Uterus (tissue), 4 donors: ENCODE measurements around the gene PDE4B. TPM values are rescaled to one million over a fixed set of nuclear protein-coding genes. Genes with fewer than 3 reads are reported as not detected.

Experiments used
- DNase-seq, 2 donors: peaks; one replicate each; pipeline ENCODE4 v3.0.0-alpha.2; 2019 to 2020
- H3K27ac ChIP-seq, 2 donors: fragments of 200-600 bp; sonication (generic); 1 replicate in 1 of 2; 2 replicates in 1 of 2; pipeline ENCODE4 v1.5.1; 2016 to 2018
- H3K27me3 ChIP-seq, 2 donors: fragments of 200-600 bp; sonication (generic); one replicate each; pipeline ENCODE4 v1.5.1; 2018 to 2019; ENCODE audit warnings: control low read depth in 1 of 2
- H3K36me3 ChIP-seq, 2 donors: fragments of 200-600 bp; sonication (generic); one replicate each; pipeline ENCODE4 v1.5.1; 2019; ENCODE audit warnings: control low read depth in 1 of 2
- H3K4me1 ChIP-seq, 2 donors: fragments of 200-600 bp; sonication (generic); one replicate each; pipeline ENCODE4 v1.5.1; 2018 to 2019; ENCODE audit warnings: control low read depth in 1 of 2
- H3K4me3 ChIP-seq, 2 donors: fragments of 200-600 bp; sonication (generic); 1 replicate in 1 of 2; 2 replicates in 1 of 2; pipeline ENCODE4 v1.5.1; 2018 to 2019; ENCODE audit warnings: mild to moderate bottlenecking in 1 of 2
- H3K9me3 ChIP-seq, 2 donors: fragments of 200-600 bp; sonication (generic); one replicate each; pipeline ENCODE4 v1.5.1; 2019; ENCODE audit warnings: control low read depth in 1 of 2
- POLR2A ChIP-seq, 2 donors: fragments of 450-650 bp; IDR thresholded peaks; one replicate each; pipeline ENCODE4 v1.6.1; 2016; ENCODE audit warnings: antibody characterized with exemption in 2 of 2, mild to moderate bottlenecking in 1 of 2, moderate library complexity in 1 of 2
- intact Hi-C: fragments of 100-400 bp; cut with DNase I; formaldehyde crosslinking; loops from one replicate; pipeline ENCODE4 v1.15.1; 2023; ENCODE audit warnings: low total_unique reads
- total RNA-seq, 4 donors: library from RNA; depleted of rRNA in 3 of 4; stranded (reverse); fragments of >200 nt in 3 of 4; gene quantifications; one replicate each; pipeline versions ENCODE4 v1.1.0 to v1.2.4, GENCODE V29; 2014 to 2023
- TF ChIP-seq, protein P1 (sequence below), 4 experiments: fragments of 200-600 bp in 2 of 4; fragments of 450-650 bp in 2 of 4; sonication (generic) in 2 of 4; IDR thresholded peaks; one replicate each; pipeline ENCODE4 v1.5.1; 2016 to 2019; ENCODE audit warnings: antibody characterized with exemption in 4 of 4, mild to moderate bottlenecking in 2 of 4, moderate library complexity in 1 of 4
- donor health status: DM: yes; HTN: yes; CAD: no.

The PDE4B gene
- total RNA-seq, 4 donors from 2014 or later, result 6.9 to 22.9 (median 17.8) TPM

DNA sequence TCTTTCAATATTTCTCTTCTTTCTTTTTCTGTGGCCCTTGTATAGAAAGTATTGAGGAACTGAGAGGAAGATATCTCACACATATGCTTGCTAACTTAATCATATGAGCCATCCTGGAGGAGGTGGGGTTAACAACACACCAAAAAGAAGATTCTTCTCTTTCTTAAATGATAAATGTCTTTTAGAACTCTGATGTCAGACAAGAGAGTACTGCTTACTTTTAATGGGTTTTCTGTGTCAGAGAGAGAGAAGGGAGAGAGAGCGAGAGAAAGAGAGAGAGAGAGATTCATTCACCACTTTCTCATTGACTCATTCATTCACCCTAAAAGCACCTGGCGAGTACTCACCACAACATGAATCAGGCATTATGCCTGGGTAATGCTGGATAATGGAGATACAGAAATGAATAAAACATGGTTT lies 490.9 kb downstream of the PDE4B start:
- no peaks in the 10 kb centered on the region for H3K36me3 ChIP-seq
- H3K4me1 ChIP-seq, result no peaks in the 10 kb centered on the region
- H3K27ac ChIP-seq, result no peak overlapping the region
- no peaks in the 10 kb centered on the region for H3K9me3 ChIP-seq
- intact Hi-C loops, result no loop called here
- no peak overlapping the region for H3K4me3 ChIP-seq
- H3K27me3 ChIP-seq, result no peaks in the 10 kb centered on the region
- no peak for DNase-seq
- no peak for TF ChIP-seq POLR2A (IDR thresholded peaks at IDR 0.05)

DNA sequence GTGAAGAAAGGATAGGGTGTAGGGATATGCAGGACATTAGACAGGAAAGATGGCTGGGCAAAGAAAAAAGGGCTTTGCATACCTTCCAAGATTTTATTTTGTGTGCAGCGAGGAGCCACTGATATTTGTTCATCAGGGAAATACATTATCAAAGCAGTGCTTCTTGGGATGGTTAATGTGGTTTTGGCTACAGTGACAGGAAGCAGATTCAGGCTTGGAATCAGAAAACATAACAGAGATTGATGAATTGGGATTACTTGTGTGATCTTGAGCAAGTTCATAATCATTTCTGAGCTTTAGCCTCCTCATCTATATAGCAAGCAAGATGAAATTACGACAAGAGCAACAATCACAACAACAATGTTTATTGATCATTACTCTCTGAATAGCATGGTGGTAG lies 492.1 kb downstream of the PDE4B start:
- H3K27me3 ChIP-seq, result no peaks in the 10 kb centered on the region
- H3K27ac ChIP-seq, result no peak overlapping the region
- no peak for TF ChIP-seq POLR2A (IDR thresholded peaks at IDR 0.05)
- TF ChIP-seq, protein P1, sequence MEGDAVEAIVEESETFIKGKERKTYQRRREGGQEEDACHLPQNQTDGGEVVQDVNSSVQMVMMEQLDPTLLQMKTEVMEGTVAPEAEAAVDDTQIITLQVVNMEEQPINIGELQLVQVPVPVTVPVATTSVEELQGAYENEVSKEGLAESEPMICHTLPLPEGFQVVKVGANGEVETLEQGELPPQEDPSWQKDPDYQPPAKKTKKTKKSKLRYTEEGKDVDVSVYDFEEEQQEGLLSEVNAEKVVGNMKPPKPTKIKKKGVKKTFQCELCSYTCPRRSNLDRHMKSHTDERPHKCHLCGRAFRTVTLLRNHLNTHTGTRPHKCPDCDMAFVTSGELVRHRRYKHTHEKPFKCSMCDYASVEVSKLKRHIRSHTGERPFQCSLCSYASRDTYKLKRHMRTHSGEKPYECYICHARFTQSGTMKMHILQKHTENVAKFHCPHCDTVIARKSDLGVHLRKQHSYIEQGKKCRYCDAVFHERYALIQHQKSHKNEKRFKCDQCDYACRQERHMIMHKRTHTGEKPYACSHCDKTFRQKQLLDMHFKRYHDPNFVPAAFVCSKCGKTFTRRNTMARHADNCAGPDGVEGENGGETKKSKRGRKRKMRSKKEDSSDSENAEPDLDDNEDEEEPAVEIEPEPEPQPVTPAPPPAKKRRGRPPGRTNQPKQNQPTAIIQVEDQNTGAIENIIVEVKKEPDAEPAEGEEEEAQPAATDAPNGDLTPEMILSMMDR (IDR thresholded peaks at IDR 0.05), result no peak
- H3K4me3 ChIP-seq, result no peak overlapping the region
- H3K4me1 ChIP-seq, result no peaks in the 10 kb centered on the region
- intact Hi-C loops, result no loop called here
- no peaks in the 10 kb centered on the region for H3K36me3 ChIP-seq
- no peak for DNase-seq
- no peaks in the 10 kb centered on the region for H3K9me3 ChIP-seq

DNA sequence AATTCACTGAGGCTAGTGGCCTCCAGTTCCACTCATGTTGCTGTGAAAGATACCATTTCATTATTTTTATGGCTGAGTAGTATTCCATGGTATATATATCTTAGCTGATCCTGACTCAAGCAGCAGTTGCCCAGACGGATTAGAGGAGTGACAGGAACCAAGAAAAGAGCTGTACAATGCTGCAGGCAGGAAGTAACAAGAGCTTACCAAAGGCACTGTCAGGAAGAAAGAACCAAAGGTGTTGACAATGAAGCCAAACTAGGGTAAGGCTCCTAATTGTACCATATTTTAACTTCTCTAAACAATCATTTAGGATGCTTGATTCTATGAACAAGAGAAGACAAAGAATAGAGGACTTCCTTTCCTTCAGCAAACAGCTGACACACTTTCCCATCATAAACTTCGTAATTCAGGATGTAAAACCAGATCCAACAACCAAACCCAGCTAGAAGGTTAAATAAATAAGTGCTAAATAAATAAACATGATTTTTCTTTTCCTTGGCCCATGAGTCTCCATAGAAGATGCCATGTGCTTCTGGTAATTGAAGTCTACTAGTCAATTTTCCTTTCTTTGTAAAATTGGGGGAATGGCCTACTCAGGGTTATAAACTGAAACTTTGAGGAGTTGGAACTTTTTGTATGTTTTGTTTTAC lies 493.0 kb downstream of the PDE4B start:
- TF ChIP-seq, protein P1 (IDR thresholded peaks at IDR 0.05), result no peak
- TF ChIP-seq POLR2A (IDR thresholded peaks at IDR 0.05), result no peak
- Histone ChIP-seq H3K27me3 (no peaks in the 10 kb centered on the region), H3K9me3 (no peaks in the 10 kb centered on the region), H3K36me3 (no peaks in the 10 kb centered on the region), H3K27ac (no peak overlapping the region), H3K4me3 (no peak overlapping the region), H3K4me1 (no peaks in the 10 kb centered on the region)
- DNase-seq, result no peak
- intact Hi-C loops, result no loop called here

DNA sequence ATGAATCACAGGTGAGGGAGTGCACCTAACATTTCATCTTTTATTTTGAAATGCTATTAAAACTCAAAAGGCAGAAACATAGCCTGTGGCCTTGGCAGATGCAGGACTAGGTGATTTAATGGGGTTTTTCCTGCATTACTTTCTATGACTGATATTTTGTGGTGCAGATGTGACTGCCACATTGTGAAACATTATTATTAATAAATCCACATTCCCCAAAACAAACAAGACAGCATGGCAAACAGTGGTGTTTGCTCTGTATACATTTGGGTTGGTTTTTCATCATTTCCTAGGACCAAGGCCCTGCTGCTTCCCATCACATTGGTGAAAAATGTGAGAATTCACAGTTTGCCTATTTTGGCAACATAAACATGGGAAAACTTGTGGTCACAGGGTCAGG lies 493.6 kb downstream of the PDE4B start:
- H3K9me3 ChIP-seq, result no peaks in the 10 kb centered on the region
- intact Hi-C loops, result no loop called here
- H3K27ac ChIP-seq, result no peak overlapping the region
- TF ChIP-seq POLR2A (IDR thresholded peaks at IDR 0.05), result no peak
- TF ChIP-seq, protein P1 (IDR thresholded peaks at IDR 0.05), result no peak
- H3K4me1 ChIP-seq, result no peaks in the 10 kb centered on the region
- no peak for DNase-seq
- no peak overlapping the region for H3K4me3 ChIP-seq
- H3K36me3 ChIP-seq, result no peaks in the 10 kb centered on the region
- H3K27me3 ChIP-seq, result no peaks in the 10 kb centered on the region

DNA sequence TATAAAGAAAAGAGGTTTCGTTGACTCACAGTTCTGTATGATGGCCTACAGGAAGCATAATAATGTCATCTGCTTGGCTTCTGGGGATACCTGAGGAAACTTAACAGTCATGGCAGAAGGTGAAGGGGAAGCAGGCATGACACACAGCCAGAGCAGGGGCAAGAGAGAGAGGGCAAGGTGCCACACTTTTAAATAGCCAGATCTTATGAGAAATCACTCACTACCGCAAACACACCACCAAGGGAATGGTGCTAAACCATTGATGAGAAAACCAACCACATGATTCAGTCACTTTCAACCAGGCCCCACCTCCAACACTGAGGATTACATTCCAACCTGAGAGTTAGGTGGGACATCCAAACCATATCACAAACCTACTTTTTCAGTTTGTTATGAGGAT lies 495.4 kb downstream of the PDE4B start:
- Histone ChIP-seq H3K9me3 (no peaks in the 10 kb centered on the region), H3K27me3 (no peaks in the 10 kb centered on the region), H3K4me3 (no peak overlapping the region), H3K36me3 (no peaks in the 10 kb centered on the region), H3K4me1 (no peaks in the 10 kb centered on the region), H3K27ac (no peak overlapping the region)
- intact Hi-C loops, result no loop called here
- TF ChIP-seq, protein P1 (IDR thresholded peaks at IDR 0.05), result no peak
- no peak for TF ChIP-seq POLR2A (IDR thresholded peaks at IDR 0.05)
- no peak for DNase-seq
